GM18499 (cell line): ENCODE measurements around the gene SLIT1.

ENCODE experiments used
- ATAC-seq: cut with Tn5 transposase; IDR thresholded peaks from one replicate; pipeline ENCODE4 v1.9.1; 2021; ENCODE audit warnings: moderate number of reproducible peaks; ENCODE audit not compliant: insufficient read depth, unreplicated experiment

Gene SLIT1

GRCh38 chr10:97056003-97056630, 129.6 kb downstream of the SLIT1 start:
- no peak for ATAC-seq

GRCh38 chr10:97053276-97053675, 132.5 kb downstream of the SLIT1 start:
- no peak for ATAC-seq

- no peak for ATAC-seq
These were observed 134.7 kb downstream of the SLIT1 start for GRCh38 chr10:97050956-97051496.

- no peak for ATAC-seq
These were observed 135.5 kb downstream of the SLIT1 start for GRCh38 chr10:97050205-97050745.

- ATAC-seq, result no peak
These were observed 136.1 kb downstream of the SLIT1 start for GRCh38 chr10:97049670-97050069.

- ATAC-seq, result no peak
These were observed 136.9 kb downstream of the SLIT1 start for GRCh38 chr10:97048649-97049427.

- ATAC-seq, result no peak
These were observed 138.0 kb downstream of the SLIT1 start for GRCh38 chr10:97047788-97048187.

- no peak for ATAC-seq
These were observed 138.5 kb downstream of the SLIT1 start for GRCh38 chr10:97047083-97047736.

GRCh38 chr10:97046456-97047082, 139.2 kb downstream of the SLIT1 start:
- ATAC-seq, result no peak

GRCh38 chr10:97043563-97043855, 142.2 kb downstream of the SLIT1 start:
- no peak for ATAC-seq

GRCh38 chr10:97042716-97043562, 142.8 kb downstream of the SLIT1 start:
- ATAC-seq, result no peak

- ATAC-seq, result no peak
These were observed 143.7 kb downstream of the SLIT1 start for GRCh38 chr10:97042081-97042480.

GRCh38 chr10:97040706-97041105, 145.1 kb downstream of the SLIT1 start:
- ATAC-seq, result no peak

- no peak for ATAC-seq
These were observed 145.5 kb downstream of the SLIT1 start for GRCh38 chr10:97040248-97040584.

GRCh38 chr10:97039538-97040247, 146.1 kb downstream of the SLIT1 start:
- no peak for ATAC-seq

- ATAC-seq, result no peak
These were observed 147.1 kb downstream of the SLIT1 start for GRCh38 chr10:97038688-97039087.

GRCh38 chr10:97037365-97038361, 148.1 kb downstream of the SLIT1 start:
- ATAC-seq, result no peak
